GM18858 (cell line): ENCODE measurements around the gene CCDC92.
"Not testable (repeated sequence)": the region's sequence is repeated elsewhere in the genome, so short reads cannot be mapped to it uniquely, and the experiment has no call there.

Experiments used
- ATAC-seq: cut with Tn5 transposase; IDR thresholded peaks from one replicate; pipeline ENCODE4 v1.9.1; 2021; ENCODE audit not compliant: unreplicated experiment

Gene CCDC92

DNA sequence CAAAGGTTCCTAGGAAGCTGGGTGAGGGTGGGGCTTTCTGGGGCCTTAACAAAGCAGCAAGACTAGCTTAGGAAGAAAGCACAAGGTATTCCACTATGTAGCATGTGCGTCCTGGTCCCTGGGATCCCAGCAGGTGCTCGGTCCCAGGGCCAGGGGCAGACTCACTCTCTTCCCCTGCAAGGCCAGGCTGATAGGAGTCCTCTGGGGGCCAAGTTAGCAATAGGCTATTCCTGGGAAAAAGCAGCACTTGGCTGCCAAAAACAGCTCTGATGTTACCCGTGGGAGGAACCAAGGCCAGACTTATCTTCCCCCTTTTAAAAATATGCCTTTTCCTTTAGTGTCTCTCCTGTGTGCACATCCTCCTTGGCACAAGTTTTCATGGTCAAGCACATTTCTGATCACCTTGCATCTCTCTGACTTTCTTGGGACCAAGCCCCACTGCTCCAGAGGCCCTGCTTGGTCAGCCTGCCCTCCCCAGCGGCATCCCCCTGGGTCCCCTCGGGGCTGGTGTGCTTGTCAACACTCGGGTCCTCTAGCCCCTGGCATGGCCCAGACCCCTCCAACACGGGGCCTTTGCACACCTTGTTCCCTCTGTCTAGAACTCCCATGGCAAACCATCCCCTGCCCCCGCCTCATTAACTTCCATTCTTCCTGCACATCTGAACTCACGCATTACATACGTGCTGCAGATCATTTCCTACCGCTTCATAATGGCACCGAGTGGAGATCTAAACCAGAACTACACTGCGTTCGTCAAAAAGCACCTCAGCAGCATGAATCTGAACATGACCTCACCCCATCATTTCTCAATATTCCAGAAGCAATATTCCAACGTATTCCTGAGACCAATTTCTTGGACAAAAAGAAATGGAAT lies 21.9 kb downstream of the CCDC92 start:
- ATAC-seq, result no peak

DNA sequence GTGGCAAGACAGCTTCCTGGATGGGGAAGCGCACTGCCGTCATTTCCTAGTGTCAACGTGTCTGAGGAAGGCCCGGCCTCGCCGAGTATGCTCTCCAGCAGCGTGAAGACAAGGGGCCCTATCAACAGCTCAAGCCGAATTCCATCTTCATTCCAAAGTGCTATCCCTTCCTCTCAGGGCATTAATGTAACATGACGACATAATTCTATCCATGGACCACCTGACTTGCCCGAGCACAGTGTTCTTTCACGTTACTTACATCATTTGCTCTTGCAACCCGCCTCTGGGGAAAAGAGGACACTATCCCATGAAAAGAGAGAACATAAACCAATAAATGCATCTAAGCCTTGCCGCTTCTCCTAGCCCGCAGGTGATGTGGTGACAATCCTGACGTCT lies 22.9 kb downstream of the CCDC92 start:
- no peak for ATAC-seq

DNA sequence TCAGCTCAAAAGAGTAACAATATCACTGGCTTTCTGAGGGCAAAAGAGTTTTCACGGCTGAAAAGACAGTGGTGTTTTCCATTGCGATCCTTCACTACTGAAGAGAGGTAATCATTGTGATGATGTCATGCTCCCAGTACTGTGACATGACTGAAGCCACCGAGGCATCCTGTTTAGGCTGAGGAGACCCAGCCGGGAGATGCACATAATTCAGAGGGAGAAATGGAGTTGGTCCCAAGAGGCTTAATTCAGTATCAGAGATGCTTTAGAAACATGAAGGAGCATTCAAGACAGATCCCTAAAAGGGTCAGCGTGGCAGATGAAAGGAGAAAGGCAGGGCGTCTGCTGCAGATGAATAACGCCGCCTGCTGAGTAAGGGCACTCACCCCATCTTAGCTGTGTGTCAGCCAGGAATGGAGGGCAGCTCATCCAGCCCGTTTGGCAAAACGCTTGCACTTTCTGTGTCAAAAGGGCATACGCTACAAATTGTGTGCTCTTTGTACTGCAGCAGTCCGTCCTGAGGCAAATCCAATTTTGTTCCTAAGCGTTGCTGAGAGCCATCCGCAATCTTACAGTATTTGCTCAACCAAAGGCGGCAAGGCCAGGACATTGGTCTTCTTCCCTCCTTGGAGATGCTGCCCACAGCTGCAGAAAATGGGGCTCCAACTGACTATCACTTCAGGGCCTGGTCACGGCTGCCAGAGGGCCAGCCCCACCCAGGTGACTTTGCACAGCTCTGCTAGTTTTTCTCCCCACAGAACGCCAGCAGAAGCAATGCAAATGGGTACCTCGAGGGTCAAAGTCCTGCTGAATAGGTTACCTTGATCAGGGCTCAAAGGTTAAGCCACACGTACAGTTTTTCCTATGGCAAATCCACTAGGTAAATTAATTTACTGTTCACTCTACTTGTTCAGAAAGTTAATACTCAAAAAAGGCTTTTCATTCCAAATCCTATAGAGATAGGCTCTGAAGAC lies 23.5 kb downstream of the CCDC92 start:
- no peak for ATAC-seq

DNA sequence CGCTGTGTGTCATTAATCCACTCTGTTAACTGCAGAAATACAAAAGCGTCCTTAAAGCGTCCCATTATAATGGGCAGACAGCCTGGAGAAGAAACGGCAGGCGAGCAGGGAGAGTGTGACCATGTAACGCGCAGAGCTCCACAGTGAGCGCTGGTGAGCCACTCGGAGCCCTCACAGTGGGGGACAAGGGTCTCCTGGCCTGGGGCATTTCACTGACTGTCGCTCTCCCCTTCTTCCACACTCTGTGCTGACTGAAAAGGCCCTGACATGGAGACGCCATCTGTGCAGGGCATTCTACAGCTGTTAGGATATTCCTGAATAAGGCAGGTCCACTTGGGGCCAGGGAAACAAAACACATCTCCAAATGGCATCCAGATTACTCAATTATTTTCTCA lies 24.2 kb downstream of the CCDC92 start:
- no peak for ATAC-seq

DNA sequence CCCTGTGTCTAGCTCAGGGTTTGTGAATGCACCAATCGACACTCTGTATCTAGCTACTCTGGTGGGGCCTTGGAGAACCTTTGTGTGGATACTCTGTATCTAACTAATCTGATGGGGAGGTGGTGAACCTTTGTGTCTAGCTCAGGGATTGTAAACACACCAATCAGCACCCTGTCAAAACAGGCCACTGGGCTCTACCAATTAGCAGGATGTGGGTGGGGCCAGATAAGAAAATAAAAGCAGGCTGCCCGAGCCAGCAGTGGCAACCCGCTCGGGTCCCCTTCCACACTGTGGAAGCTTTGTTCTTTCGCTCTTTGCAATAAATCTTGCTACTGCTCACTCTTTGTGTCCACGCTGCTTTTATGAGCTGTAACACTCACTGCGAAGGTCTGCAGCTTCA lies 25.1 kb downstream of the CCDC92 start:
- ATAC-seq, result not testable (repeated sequence)

DNA sequence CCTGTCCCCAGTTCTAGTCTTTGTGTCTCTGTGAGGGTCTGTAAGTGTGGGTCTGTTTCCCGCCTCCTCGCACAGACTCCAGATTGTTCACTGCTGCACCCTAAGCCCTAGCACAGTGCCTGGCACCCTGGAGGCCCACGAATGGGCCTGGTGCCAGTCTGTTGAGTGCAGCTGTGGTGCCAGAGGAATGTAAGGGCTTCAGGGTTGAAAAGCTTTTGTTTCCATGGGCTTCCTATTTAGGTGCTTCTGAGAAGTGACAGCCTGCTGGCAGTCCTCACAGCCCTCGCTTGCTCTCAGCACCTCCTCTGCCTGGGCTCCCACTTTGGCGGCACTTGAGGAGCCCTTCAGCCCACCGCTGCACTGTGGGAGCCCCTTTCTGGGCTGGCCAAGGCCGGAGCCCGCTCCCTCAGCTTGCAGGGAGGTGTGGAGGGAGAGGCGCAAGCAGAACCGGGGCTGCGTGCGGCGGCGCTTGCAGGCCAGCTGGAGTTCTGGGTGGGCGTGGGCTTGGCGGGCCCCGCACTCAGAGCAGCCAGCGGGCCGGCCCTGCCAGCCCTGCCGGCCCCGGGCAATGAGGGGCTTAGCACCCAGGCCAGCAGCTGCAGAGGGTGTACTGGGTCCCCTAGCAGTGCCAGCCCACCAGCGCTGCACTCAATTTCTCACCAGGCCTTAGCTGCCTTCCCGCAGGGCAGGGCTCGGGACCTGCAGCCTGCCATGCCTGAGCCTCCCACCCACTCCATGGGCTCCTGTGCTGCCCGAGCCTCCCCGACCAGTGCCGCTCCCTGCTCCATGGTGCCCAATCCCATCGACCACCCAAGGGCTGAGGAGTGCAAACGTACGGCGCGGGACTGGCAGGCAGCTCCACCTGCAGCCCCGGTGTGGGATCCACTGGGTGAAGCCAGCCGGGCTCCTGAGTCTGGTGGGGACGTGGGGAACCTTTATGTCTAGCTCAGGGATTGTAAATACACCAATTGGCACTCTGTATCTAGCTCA lies 25.8 kb downstream of the CCDC92 start:
- ATAC-seq, result not testable (repeated sequence)

DNA sequence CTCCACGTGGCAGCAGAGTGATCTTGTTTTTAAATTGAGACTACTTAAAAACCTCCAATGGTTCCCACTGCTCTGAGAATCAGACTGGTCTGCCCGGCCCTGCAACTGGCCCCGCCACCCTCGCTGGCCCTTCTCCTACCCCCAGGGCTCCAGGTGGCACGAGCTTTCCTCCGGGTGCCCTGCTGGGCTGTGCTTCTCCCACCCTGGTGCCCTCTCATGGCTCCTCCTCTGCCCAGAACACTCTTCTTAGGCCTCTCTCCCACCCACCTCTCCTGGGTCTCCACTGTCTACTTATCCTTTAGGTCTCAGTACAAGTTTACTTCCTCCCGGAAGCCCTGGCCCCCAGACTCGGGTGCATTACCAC lies 26.5 kb downstream of the CCDC92 start:
- ATAC-seq, result no peak

DNA sequence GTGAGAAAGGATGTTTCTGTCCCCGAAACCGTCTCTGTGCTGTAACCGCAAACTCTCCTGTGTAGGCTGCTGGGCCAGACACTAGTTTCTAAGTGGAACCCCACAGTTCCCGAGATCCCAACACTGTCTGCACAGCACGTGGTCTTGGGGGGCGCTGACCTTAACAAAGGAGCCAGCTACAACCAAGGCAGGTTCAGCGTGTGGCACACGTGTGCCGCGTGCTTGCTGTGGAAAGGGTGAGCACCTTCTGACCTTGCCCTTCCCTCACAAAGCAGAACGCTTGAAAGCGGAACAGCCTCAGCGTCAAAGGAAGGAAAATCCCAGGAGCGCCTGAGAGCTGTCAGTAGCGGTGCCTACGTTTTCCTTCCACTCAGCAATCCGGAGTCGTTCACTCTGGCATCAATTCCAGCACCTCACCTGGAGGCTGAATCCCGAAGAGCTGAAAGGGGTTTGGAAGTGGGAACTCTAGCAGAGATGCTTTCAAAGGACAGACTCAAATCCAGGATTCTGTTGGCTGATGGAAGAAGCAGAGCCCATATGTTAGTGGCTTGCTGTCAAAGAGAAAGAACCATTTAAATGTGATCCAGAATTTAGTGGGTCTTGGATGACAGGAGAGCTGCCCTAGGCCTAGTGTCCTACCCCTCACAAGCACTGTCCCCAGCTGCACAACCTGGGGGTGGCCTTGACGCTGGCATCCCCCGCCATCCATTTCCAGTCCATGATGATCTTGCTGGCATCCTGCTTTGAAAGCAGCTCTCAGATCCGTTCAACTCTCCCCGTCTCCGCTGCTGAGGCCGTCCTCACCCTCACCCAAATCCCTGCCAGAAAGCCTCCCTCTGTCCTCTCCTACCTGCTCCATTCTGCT lies 27.1 kb downstream of the CCDC92 start:
- no peak for ATAC-seq

DNA sequence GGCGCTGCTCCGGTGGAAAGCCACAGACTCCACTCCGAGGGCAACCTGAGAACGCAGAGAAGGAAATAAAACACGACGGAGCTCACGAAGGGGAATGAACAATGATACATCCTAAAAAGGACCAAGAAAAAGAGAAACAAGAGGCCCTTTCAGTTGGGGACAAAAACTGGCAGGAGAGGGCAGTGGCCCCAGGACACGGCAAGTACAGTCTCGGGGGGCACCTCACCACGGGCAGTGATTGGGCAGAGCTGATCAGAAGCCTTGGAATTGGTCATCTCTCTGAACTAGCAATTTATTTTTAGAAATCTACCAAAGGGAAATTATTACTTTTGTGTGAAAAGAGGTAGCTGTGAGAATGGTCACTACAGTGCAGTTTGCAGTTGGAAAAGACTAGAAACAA lies 27.9 kb downstream of the CCDC92 start:
- ATAC-seq, result no peak

DNA sequence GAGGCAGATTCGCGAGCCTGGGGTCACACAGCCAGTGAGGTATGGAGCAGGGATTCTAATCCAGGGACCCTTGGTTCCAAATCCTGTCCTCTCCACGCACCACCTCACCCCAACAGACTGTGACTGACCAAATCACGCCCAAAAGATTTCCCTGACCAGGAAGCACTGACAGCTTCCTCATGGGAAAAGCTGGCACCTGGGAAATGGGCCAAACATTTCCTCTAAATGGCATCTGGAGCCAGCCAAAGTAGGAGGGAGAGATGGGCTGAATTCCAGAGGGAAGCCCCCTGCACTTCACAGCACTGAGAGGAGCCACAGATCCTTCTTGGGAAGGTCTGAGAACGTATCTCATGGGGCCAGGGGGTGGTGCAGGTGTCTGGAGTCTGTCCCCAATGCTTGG lies 28.8 kb downstream of the CCDC92 start:
- no peak for ATAC-seq

DNA sequence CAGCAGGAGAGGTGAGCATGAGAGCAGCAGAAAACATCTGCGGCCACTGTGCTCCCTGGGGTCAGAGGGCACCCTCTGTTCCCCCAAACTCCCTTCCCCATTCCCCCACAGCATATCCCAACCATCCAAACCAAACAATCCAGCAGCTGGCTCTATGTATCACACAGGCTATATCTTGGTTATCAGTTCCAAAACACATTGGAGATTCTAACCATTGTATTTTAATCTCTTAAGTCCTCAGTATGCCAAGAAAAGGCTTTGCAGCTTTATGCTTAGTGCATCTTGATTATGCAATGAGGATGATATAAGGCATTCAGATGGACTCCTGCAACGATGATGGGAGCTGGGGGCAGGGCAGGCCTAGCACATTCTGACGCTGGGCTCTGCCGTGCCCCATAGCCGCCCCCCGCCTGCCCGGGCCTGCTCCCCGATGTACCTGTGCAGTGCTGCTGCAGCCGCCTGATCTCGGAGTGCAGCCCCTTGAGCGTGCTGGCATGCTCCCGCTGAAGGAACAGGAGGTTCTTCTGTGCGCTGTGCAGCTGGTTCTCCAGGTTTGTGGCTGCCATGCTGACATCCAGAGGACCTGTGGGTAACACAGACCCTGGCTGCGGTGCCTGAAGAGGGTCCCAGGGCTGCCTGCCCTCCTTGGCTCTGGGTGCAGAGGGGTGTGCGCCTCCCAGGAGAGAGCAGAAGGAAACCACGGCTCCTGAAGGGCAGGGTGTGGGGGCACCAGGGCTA lies 29.6 kb downstream of the CCDC92 start:
- no peak for ATAC-seq

DNA sequence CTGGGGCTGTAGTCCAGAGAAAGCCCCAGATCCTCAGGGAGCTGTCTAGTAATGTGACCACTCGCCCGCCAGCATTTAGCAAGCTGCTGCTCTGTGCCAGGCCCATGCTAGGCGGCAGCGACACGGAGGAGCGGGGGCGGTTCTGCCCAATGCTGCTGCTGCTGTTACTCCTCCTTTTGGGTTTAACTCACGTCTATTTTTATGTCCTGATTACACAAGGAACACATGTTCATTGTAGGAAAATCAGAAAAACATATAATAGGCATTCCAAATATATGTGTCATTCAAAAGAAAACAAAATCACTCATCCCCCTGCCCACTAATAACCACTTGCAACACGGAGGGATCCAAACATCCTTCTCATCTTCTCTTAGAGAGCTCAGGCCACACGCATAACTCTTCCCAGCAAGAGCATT lies 30.4 kb downstream of the CCDC92 start:
- no peak for ATAC-seq

DNA sequence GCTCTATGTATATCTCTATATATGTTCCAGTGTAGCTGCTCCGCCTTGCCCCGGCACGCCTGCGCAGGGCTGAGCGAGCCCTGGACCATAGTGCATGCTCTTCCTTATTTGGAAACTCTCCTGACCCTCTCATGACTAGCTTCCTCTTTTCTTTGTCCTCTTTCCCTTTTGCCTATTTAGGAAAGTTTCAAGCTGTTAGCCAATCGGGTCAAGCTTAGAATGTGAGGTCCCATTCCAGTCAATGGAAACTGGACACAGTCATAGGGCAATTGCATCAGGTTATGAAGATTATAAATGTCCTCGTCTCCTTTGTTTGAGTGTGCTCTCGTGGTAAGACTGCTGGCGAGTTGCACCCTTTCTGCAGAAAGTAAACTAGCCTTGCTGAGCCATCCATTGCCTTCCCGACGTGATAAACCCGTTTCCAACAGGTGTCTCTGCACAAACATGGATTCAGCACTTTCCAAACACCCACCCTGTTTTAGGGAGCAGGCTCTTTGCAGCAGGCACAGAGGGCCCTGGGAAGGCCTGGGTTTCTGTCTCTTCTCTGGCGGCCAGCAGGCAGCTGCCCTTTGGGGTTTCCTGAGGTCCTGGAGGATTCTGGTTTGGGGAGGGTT lies 30.9 kb downstream of the CCDC92 start:
- no peak for ATAC-seq

DNA sequence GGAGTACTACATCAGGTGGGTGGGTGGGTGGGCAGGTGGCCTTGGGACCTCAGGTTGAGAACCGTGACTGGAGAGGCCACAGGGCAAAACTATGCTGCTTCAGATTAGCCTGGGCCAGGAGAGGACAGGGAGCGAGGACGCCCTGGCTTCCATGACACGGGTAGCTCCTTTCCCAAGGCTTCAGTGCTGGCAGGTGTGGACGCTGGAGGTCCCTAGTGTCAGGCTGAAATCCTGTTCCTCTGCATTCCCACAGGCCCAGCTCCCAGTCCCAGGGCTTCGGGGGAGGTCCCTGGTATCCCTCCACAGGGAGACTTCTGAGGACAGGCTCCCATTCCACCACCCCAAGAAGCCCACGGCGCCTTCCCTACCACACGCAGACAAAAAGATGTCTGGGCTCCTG lies 31.6 kb downstream of the CCDC92 start:
- no peak for ATAC-seq

DNA sequence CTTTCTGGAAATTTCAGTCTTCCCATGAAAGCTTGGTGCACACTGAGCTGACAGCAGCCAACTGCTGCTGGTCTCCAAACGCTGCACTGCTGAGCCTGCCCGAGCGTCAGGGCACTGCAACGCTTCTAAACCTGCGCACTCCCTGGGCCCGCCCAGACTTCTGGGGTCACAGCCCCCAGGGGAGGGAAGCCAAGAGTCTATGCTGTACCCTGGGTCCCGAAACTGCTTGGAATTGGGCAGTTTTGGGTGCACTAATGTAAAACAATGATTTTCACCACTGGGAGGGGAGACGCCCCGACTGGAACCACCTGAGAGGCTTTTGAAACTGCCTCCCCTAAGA lies 32.0 kb downstream of the CCDC92 start:
- ATAC-seq, result no peak

DNA sequence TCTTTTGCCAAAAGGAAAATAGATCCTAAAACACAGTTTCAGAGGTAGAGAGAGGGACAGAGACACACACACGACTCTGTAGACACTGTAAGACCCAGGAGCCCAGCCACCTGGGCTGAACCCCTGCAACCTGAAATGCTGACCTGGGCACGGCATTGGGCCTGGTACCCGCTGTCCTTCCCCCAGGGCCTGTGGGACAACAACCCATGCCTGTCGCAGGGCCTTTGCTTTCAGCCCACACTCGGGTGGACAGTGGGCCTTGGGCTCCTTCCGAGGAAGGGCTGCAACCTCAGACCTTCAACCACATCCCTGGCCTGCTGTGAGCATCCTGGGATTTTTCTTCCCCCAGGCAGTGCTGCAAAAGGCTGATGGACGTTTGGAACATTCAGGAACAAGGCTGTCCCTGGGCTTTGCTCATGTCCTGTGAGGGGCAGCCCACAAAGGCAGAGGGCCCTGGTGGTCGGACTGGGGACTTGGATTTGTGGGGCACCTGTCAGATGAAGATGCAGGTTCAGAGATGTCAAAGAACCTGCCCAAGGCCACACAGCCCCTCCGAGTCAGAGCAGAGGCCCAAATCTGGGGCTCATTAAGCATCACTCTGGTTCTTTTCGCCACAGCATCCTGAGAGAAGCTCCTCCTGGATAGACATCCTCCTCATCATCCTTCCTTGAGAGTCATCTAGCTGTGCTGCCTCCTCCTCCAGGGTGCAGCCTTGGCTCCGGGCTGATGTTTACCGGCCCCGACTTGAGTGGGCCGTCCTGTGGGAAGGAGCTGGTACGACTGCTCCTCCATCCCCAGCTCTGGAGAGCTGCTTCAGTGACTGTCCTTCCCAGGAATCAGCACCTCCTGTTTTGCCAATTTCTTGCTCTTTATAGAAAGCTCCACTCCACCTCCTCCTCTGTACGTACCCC lies 32.7 kb downstream of the CCDC92 start:
- no peak for ATAC-seq

DNA sequence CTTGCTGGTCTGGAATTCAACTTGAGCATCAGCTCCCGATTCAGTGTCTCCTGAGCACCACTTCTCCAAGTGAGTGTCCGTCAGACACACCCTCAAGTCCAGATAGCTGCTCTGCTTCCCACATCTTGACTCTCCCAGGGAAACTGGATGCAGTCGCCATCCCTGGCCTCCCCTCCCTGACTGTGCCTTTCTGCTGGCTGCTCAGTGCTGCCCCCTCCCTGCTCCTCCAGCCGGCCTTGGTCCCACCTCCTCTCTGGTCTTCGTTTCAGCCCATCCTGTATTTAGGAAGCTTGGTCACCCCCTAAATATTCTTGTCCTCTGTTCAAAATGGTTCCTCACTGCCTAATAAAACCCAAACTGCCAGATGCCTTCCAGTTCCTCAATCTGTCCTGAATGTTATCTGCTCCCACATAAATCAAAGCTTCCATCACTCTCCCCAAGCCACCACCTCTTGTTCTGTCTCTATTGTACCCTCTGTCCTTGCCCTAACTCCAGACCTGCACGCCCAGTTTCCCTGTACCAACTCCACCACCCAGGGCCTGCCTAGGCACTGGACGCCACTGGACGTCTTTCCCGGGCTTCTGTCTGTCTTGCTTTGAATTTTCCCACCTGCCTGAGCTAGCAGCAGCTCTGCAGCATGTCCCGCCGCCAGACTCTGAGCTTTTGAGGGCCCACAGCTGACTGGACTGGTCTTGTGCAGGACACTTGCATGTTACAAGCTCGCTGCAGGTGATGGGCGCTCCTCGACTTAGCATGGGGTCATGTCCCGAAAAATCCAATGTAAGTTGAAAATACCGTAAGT lies 33.8 kb downstream of the CCDC92 start:
- no peak for ATAC-seq
